Stimulated activated CD8-positive, alpha-beta memory T cell treated with anti-CD3 and anti-CD28 coated beads, Interleukin-15, amount 100 ng/mL, for 1 hour (primary cell): Measurements from ENCODE around the gene HYDIN.

Experiments used
- DNase-seq: peaks from one replicate; pipeline ENCODE4 v3.0.0-alpha.2; 2020; ENCODE audit warnings: low read depth

Gene HYDIN

DNA sequence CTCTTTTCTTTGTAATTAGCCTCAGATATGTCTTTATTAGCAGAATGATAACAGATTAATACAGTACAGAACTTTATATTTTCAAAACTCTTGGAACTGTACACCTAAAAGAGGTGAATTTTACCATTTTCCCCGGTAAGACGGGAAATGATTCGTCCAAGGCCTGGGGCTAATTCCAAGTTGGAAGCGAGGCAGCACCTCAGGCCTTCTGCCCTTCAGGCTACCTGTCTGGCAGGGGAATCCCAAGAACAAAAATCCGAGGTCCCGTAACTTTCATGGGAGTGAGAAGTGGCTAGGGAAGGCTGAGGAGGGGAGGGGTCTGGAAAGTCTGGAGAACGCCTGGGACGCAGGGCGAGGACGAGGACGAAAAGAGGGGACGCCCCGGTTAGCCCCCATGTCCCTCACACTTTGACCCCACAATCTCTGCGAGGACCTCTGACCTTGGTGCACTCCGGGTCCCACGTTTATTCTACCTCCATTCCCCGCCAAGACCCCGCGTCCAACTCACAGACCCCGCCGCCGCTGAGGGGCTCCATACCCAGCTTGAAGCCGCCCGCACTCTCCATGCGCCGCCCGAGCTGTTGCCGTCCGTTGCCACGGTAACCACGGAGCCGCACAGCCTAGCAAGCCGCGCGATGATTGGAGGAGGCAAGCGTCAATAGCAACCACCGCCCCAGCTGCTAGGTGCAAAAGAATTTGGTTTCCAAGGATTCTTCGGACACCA lies at the start of gene HYDIN:
Gene HYDIN (minus strand): TSS at position 601 of the 724 bp plus-strand sequence. CDS start 43,827 bp downstream, outside the sequence.
- DNase-seq = no peak

DNA sequence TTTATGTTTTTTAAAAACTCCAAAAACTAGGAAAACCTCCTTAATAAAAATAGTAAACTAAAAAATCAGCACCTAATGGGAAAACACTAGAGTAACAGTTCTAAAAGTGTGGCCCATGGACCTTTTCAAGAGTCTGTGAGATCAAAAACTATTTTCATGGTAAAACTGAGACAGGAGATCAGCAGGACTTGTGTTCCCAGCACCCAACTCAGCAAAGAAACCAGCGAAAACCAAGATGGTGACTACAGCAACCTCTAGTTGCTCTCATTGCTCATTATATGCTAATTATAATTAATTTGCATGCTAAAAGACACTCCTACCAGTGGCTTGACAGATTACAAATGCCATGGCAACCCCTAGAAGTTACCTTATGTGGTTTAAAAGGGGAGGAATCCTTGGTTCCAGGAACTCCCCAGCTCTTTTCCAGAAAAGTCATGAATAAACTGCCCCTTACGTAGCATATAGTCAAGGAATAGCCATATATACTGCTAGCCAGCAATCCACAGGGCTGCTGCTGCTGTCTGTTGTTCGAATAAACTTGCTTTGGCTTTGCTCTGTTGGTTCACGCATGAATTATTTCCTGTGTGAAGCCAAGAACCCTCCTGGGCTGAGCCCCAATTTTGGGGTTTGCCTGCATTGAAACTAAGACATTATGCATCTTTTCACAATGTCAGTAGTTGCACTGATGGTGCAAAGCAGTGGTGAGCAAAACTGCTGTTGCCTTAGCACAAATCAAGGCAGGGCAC lies 46.2 kb upstream of the HYDIN start:
- DNase-seq = no peak

- DNase-seq = no peak
These were observed 42.9 kb upstream of the HYDIN start for GRCh38 chr16:71273384-71273783.

DNA sequence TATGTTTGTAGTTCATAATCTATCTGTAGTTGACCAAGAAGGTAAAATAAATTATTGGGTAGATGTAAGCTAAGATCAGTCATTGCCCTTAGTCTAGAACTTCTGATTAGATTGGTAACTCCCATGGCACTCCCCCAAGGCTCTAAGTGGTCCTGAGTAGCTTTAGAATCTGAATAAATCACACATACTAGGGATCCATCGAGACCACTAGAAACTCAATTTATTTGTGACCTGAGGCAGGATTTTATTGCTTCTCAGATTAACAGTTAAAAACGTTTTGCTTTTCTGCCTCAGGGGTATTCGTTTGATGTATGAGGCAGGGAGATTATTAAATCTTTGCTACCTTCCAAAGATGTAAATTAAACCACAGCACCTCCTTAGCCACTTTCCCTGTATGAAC lies 33.8 kb upstream of the HYDIN start:
- no peak for DNase-seq

DNA sequence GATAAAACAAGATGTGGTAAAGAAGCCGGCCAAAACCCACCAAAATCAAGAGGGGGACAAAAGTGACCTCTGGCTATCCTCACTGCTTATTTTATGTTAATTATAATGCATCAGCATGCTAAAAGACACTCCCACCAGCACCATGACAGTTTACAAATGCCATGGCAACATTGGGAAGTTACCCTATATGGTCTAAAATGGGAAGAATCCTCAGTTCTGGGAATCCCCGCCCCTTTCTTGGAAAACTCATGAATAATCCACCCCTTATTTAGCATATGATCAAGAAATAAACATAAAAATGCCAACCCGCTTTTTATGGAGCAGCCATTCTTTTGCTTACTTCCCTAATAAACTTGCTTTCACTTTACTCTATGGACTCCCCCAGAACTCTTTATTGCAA lies 33.1 kb upstream of the HYDIN start:
- no peak for DNase-seq

- no peak for DNase-seq
These were observed 31.9 kb upstream of the HYDIN start for GRCh38 chr16:71262391-71262790.

GRCh38 chr16:71260995-71261394 lies 30.5 kb upstream of the HYDIN start:
- no peak for DNase-seq

- no peak for DNase-seq
These were observed 28.6 kb upstream of the HYDIN start for GRCh38 chr16:71259086-71259485.

- no peak for DNase-seq
These were observed 27.9 kb upstream of the HYDIN start for GRCh38 chr16:71258372-71258771.

DNA sequence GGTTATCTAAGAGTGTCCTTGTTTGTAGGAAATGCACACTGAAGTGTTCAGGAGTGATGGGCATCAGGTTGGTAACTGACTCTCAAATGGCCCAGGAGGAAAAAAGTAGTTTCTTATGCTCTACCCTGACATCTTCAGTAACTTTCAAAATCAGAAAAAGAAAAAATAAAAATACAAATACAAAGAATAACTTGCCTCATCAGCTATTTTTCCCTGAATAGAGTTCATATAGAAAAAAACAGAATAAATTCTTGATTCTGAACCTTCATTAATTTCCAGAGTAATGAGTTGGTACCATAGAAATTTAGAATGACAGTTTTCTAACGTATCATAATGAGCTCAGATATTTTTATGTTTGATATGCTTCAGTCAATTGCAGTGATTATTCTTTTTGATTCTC lies 27.2 kb upstream of the HYDIN start:
- DNase-seq = no peak

GRCh38 chr16:71255721-71256120 lies 25.2 kb upstream of the HYDIN start:
- no peak for DNase-seq

DNA sequence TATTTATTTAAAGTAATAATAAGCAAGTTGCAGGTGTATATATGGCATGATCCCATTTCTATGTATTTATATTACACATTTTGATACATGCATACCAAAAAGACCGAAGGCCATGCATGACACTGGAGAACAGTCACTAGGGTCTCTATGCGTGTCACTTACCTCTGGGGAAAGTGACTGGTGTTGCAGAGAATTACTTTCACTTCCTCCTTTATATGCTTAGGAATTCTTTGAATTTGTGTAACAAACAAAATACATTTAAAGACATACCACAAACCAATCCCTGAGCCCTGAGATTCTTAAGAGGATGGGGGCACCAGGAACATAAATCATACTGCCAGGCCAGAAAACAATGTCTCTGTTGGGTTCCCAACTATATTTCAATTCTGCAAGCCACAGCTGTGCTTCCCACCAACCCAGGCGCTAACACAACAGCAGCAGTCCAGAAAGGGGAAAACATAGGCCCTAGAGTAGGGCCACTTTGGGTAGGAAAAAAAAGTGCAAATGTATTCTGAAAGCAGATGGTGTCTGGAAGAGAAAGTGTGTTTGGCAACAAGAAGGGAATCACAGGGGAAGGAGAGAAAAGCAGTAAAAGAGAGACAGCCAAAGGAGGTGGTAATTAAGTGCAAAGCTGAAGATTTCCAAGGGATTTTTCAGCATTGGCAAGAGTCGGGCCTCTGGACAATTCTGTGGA lies 24.5 kb upstream of the HYDIN start:
- no peak for DNase-seq

DNA sequence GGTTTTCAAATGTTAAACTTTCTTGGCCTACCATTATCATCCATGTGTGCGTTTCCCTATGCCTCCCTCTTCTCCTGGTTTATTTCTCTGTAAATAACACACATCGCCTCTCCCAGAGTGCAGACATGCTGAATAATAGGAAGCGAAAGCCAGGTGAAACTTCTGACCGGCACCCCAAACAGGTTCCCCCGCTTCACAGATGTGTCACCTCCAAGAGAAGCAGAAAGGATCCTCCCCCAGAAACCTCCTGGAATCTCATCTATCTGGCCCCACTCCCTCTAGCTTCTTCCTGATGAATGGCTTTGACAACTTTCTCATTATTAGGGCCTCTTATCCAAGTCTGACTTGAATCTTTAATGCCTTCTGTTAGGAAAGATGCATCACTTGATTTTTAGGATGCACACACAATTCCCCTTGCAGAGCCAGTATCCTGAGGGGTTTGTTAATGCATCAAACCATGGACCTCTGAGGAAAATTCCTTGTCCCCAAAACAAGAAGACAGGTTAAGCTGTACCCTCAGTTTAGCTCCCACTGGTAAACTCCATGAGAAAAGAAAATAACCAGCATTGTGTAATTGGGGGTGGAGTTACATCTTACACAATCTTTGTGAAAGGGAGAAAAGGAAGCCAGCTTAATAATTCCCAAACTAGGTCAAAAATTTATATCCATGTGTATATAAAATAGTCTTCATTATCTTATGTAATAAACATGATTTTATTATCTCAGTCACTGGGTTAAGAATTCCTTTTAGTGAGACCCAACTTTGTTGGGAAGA lies 20.1 kb upstream of the HYDIN start:
- DNase-seq = no peak

DNA sequence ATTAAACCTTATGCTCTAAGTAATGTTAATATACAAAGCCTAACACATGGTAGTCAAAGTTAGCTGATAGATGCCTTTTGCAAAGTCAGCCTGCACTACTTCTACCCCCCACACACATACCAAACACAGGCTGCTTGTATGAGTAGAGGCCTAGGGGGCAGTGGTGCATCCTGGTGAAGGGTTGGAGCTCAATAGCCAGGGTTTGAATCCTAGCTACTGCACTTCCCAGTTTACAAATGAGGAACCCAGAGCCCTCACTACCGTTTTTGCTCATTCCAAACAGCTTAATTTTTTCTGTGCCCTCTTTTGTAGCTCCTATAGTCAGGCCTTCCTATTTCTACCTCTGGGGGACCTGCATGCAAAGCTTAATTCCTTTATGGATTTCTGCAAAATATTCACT lies 18.9 kb upstream of the HYDIN start:
- no peak for DNase-seq

DNA sequence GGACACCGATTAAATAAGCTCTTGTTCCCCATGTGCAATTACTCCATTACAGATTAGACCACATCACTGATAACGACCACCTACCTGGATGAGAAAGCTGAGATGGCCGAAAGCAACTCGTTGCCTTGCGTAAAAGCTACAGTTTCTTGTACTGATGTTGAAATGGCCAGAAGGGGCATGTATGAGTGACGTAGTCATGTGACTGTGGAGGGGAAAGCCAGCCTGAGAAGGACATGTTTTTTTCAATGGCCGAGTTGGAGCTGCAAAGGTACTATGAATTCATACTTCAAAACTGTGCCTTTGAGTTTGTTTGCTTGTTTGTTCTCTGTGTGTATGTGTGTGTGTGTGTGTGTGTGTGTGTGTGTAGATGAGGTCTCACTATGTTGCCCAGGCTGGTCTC lies 17.0 kb upstream of the HYDIN start:
- DNase-seq = no peak

DNA sequence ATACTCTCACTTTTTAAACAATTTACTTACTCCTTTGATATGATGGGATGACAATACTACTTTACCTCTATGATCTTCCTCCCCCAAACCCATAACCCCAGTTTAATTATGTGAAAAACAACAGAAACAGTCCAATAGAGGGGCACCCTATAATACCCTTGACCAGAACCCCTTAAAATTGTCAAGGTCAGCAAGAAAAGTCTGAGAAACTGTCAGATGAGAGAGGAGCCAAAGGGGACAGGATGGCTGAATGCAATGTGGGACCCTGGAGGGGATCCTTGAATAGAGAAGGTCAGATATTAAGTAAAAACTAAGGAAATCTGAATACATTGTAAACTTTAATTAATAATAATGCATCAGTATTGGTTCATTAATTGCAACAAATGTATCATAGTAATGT lies 15.8 kb upstream of the HYDIN start:
- DNase-seq = no peak

DNA sequence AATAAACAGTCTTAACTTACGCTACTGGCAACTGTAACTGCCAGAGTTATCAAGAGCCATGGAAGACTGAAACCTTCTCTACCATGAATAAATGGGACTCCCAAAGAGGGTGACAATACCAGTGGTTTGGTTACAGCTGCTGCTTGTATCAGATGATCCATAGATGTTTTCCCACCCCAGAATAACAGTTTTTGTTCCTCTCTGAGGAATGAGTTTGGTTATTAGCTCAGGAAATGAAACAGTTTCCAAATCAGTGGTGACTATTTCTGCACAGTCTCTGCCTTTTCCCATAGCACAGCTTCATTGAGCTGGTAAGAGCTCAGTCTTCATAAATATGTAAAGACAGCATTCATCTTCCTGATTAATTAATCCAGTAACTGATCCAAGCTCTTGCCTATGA lies 14.0 kb upstream of the HYDIN start:
- DNase-seq = no peak

- DNase-seq = no peak
These were observed 12.1 kb upstream of the HYDIN start for GRCh38 chr16:71242601-71243000.

DNA sequence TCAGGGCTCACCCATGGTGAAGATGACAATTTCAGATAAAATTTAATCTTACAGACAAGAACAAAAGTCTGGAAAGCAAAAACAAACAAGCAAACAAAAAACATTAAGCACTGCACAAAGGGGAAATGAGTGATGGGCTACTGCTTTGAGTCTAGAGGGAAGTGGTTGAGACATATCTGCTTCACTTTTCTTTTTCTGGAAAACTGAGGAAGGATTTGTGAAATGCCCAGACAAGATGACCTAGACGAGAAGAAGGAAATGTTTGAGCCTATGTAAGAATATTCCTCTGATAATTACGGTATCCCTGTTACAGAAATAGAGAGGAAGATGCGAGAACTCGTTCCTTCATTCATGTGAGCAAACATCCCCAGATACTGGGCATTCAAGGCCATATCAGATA lies 11.5 kb upstream of the HYDIN start:
- DNase-seq = no peak

GRCh38 chr16:71229344-71229743 lies 1.2 kb downstream of the HYDIN start:
- DNase-seq = no peak

DNA sequence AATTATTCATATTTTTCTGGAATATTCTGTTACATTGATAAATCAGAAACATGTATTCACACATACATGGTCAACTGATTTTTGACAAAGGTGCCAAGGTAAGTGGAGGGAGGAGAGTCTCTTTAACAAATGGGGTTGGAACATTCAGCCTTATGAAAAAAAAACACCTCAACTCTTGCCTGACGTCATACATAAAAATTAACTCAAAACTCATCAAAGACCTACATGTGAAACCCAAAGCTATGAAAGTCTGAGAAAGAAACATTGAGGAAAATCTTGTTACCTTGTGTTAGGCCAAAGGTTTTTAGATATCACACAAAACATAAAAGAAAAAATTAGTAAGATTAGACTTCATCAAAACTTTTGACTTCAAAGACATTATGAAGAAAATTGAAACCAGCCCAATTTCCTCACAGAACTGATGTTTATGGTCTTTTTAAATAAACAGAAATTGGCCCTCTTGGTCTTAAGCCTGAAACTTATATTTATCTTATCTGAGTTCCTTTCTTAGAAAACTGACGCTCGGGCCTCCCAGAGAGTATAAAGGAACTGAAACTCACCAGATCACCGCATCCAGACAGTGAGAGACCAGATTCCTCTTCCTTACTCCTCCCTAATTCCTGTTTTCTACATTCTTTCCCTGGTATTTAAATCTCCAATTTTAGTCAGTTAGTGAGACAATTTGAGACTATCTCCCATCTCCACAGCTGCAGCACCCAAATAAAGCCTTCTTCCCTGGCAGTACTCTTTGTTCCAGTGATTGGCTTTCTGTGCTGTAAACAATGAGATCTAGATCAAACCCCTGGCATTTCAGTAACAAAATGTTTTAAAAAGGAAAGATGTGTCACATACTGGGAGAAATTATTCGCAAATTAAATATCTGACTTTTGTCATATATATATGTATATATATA lies 4.0 kb downstream of the HYDIN start:
- DNase-seq = no peak
